HG03342 (cell line): ENCODE data around the gene VMP1.
A peak's percentile ranks its signal among the peaks of the same experiment; 100 is the strongest.
"Not testable (repeated sequence)": the region's sequence is repeated elsewhere in the genome, so short reads cannot be mapped to it uniquely, and the experiment has no call there.

Experiments
- ATAC-seq: cut with Tn5 transposase; IDR thresholded peaks from one replicate; pipeline ENCODE4 v1.9.1; 2021; ENCODE audit warnings: mild to moderate bottlenecking, moderate library complexity; ENCODE audit not compliant: unreplicated experiment

Gene VMP1

GRCh38 chr17:59838052-59838916, 130.8 kb downstream of the VMP1 start:
- no peak for ATAC-seq

DNA sequence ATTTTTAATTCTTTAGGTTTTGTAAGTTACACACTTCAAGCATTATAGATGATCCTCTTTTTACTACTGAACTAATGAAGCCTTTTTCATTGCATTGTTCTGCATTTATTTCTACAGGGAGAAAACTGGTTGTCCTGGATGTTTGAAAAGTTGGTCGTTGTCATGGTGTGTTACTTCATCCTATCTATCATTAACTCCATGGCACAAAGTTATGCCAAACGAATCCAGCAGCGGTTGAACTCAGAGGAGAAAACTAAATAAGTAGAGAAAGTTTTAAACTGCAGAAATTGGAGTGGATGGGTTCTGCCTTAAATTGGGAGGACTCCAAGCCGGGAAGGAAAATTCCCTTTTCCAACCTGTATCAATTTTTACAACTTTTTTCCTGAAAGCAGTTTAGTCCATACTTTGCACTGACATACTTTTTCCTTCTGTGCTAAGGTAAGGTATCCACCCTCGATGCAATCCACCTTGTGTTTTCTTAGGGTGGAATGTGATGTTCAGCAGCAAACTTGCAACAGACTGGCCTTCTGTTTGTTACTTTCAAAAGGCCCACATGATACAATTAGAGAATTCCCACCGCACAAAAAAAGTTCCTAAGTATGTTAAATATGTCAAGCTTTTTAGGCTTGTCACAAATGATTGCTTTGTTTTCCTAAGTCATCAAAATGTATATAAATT, 132.3 kb downstream of the VMP1 start:
- ATAC-seq = no peak

- no peak for ATAC-seq
Measured at GRCh38 chr17:59840329-59841090, 133.1 kb downstream of the VMP1 start.

DNA sequence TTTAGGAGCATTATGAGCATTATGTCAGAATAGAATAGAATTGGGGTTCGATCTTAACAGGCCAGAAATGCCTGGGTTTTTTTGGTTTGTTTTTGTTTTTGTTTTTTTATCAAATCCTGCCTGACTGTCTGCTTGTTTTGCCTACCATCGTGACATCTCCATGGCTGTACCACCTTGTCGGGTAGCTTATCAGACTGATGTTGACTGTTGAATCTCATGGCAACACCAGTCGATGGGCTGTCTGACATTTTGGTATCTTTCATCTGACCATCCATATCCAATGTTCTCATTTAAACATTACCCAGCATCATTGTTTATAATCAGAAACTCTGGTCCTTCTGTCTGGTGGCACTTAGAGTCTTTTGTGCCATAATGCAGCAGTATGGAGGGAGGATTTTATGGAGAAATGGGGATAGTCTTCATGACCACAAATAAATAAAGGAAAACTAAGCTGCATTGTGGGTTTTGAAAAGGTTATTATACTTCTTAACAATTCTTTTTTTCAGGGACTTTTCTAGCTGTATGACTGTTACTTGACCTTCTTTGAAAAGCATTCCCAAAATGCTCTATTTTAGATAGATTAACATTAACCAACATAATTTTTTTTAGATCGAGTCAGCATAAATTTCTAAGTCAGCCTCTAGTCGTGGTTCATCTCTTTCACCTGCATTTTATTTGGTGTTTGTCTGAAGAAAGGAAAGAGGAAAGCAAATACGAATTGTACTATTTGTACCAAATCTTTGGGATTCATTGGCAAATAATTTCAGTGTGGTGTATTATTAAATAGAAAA, 133.8 kb downstream of the VMP1 start:
- not testable (repeated sequence) for ATAC-seq

GRCh38 chr17:59841882-59842263, 134.4 kb downstream of the VMP1 start:
- ATAC-seq = not testable (repeated sequence)

- ATAC-seq = peak; percentile 40
Measured at GRCh38 chr17:59842901-59843652, 135.6 kb downstream of the VMP1 start.

DNA sequence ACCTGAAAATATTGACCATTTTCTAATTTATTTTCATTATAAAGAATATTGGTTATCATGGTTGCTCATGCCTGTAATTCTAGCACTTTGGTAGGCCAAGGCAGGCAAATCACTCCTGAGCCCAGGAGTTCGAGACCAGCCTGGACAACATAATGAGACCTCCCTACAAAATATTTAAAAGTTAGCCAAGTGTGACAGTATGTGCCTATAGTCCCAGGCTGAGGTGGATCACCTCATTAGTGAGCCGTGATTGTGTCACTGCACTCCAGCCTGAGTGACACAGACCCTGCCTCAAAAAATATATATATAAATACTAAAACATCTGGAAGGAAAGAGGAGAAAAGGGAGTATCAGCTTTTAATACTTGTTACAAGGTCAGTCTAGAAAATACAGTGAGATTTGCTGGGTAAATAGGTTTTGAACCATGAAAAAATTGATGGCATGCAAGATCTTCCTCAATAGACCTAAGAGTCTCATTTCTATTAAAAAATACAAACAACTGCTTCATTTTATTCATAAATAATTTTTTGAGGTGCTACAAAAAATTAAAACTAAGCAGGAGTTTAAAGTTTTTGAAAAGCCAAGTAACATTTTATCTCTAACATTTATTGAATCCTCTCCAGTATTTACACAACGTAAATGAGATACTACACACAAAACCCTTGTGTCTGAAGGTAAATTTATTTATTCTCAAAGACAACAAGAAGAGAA, 137.6 kb downstream of the VMP1 start:
- no peak for ATAC-seq

DNA sequence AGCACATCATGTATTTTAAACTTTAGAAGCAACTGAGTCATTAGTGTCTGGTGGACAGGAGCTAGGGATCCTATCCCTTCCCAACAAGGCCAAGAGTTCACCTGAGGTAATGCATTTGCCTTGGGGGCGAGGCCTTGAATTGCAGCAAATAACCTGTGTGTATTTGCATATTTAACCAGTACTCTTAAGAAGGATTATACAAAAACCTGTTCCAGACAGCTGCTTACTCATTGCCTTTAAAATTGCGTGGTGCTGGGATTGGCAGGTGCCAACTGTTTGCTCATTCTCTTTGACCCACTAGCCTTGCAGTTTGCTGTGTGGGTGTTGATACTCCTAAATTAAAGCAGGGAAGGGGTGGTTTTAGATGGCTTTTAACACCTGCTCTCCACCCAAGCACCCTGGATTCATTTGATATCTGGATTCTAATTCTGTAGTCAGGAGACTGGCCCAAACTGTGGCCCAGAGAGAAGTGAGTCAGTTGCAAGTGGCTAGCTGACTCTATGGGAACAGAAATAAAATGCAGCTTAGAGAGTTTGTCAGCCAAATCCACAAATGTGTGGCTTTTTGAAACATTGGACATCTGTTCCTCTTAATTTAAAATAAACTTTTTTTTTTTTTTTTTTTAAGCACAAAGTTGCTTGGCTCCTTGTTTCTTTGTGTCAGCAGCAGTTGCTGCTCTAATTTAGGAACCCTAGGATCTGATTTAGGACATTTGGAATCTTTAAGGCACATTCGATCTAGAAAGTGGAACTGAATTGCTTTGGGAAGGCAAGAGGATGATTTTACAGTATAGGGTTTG, 138.3 kb downstream of the VMP1 start:
- no peak for ATAC-seq

DNA sequence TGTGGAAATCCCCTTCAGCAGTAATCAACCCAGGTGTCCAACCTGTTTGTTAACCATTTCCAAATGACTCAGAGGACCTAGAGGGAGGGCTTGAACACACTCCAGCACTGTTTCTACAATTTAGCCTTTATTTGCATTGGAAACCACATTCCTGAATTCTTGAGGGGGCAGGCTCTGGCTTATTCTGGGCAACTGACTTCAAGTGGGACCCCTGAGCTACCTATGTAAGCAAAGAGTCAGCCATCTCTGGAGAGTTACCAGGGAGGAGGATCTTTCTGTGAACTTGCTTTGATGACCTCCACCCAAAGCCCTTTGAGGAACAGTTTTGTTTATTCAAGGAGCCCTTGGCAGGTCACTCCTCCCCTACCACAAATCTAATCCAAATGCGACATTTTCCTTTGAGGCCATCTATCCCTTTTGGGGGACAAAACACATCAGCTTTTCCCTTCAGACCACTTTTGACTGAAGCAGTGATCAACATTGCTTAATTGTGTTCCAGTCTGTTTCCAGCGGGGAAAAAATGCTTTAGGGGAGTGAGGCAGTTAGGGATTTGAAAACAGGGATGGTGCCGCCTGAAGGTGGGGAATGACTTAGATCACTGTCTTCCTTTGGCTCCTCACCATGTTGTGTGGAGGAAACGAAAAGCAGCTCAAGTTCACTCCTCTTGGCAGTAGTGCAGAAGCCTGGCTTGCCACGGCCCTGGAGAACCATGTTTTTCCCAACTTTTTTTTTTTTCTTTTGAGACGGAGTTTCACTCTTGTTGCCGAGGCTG, 139.1 kb downstream of the VMP1 start:
- ATAC-seq = no peak

DNA sequence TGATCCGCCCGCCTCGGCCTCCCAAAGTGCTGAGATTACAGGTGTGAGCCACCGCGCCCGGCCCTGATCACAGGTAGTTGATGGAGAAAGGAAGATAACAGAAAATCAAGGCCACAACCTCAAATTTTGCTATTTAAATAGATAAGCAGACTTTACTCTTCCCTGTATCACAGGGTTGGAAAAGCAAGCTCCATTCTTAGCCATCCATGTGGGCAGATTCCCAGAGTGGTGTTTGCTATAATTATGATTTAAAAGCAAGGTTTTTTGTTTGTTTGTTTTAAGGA, 140.9 kb downstream of the VMP1 start:
- no peak for ATAC-seq

DNA sequence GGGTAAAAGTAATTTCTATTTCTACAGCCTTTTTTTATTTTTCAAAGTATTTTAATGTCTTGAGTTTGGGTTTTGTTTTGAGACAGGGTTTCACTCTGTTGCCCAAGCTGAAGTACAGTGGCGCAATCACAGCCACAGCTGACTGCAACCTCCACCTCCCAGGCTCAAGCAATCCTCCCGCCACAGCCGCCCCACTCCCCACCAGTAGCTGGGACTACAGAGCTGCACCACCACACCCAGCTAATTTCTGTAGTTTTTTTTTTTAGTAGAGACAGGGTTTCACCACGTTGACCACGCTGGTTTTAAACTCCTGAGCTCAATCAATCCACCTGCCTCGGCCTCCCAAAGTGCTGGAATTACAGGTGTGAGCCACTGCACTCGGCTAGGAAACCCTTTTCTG, 141.3 kb downstream of the VMP1 start:
- peak; percentile 35 for ATAC-seq

GRCh38 chr17:59850311-59850710, 142.9 kb downstream of the VMP1 start:
- ATAC-seq = not testable (repeated sequence)

DNA sequence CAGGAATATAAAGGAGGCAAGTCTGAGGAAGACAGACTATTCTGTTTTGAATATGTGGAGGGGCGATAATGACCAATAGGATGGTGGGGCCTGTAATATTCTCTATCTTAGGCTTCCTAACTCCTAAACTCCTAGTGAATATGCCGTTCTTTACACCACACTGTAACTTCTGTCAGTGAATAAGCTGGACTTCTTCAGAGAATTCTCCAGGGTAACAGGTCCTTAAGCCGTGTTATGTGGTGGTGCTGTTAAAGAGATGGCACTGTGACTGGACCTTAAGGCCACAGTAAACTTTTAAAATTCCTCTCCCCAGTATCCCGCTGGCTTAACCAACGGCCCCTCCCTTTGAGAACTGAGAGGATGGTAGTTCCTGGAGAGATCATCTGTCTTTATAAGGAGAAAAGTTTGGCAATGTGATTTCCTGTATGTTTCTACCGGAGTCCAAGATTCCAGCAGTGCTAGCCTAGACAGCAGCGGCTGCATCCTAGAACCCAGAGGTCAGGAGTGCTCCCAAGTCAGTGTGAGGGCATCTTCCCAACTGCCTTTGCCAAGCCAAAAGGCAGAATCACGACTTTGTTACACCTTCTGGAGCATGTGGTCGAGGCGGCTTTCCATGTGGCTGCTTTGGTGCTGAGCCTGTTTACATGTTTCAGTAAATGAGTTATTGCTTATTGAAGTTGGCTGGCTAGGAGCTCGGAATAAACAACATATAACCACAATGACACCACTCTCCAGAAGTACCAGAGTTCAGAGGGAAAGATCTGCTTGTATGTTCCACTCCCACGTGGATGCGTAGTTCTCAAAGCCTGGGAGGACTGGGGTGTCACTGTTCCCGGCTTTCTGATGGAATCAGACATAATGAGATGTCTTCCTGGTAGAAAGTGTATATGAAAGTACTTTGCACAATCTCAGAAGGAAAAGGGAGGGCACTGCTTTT, 144.3 kb downstream of the VMP1 start:
- no peak for ATAC-seq

- ATAC-seq = not testable (repeated sequence)
Measured at GRCh38 chr17:59852847-59853167, 145.4 kb downstream of the VMP1 start.

- no peak for ATAC-seq
Measured at GRCh38 chr17:59853168-59853918, 145.9 kb downstream of the VMP1 start.

DNA sequence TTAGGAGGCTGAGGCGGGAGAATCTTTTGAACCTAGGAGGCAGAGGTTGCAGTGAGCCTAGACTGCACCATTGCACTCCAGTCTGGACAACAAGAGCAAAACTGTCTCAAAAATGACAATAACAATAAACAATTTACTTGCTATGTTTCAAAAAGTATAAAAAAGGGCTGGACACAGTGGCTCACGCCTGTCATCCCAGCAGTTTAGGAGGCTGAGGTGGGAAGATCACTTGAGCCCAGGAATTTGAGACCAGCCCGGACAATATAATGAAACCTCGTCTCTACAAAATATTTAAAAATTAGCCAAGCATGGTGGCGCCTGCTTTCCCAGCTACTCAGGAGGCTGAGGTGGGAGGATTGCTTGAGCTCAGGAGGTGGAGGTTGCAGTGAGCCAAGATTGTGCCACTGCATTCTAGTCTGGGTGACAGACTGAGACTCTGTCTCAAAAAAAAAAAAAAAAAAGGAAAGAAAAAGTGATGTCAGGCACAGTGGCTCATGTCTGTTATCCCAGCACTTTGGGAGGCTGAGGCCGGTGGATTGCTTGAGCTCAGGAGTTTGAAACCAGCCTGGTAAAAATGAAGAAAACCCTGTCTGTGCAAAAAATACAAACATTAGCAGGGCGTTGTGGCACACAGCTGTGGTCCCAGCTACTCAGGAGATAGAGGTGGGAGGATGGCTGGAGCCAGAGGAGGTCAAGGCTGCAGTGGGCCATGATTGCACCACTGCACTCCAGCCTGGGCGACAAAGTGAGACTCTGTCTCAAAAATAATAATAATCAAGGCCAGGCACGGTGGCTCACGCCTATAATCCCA, 146.7 kb downstream of the VMP1 start:
- ATAC-seq = not testable (repeated sequence)
